ENCODE measurements around the gene KNOP1. TPM values are rescaled to one million over a fixed set of nuclear protein-coding genes. Genes with fewer than 3 reads are reported as not detected.

Gene KNOP1
- total and polyA plus RNA-seq, 10 of the 15 experiments (the other 5 are each of a cell fraction or from before 2014, with no cell fraction given), result 13.8 to 47.2 (median 32.1) TPM

DNA sequence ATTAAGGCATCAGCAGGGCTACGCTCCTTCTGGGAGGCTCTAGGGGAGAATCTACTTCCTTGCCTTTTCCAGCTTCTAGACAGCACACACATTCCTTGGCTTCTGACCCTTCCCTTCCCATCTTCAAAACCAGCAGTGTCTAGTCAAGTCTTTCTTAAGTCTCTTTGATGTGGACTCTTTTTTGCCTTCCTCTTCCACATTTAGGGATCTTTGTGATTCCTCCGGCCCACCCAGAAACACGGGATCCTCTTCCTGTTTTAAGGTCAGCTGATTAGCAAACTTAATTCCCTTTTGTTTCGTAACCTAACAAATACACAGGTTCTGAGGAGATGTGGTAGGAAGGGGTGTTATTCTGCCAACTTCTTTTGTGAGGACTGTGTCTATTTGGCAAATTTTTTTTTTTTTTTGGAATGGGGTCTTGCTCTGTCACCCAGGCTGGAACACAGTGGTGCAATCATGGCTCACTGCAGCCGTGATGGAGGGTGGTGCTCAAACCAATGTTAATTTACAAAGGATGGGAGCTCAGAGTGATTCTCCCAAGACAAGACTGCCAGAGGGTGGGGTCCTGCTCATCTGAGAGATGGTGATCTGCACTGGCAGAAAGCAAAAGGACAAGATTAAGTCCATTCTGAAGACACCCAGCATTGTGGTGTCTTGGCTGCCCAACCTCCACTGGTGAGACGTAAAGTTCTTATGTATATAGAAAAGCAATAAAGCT lies 14.7 kb downstream of the KNOP1 start:
- WGBS (ENCODE audit: insufficient coverage, insufficient replicate concordance, low lambda C conversion rate, missing lambda C conversion rate), result 77% methylated on average over 6 of the region's 6 CpGs
- H3K27me3 ChIP-seq (replicated peaks in 1 of 2; ENCODE audit: control insufficient read depth in 2 of 2, insufficient read depth in 2 of 2, low read length in 1 of 2), result no peaks in the 10 kb centered on the region
- RAD21 ChIA-PET (ENCODE audit: unreplicated experiment), result no interaction called here
- DNase-seq (ENCODE audit: low read depth, low spot score) (no peak), FAIRE-seq (no peak), ATAC-seq (no peak)
- no peak overlapping the region for H3K27ac ChIP-seq (ENCODE audit: control insufficient read depth, insufficient read depth)
- H3K9ac ChIP-seq (ENCODE audit: control insufficient read depth, insufficient read depth, low read length), result no peak overlapping the region
- CTCF ChIA-PET, result interaction anchor here (0.7 kb wide), 1 partner anchor 586 kb away, joined by 3 read pairs; no protein-coding TSS in a partner anchor
- peaks cover 19% of the 10 kb centered on the region in 2 experiments; a peak in 3 of 4 replicates for H3K36me3 ChIP-seq (ENCODE audit: control insufficient read depth in 2 of 2, insufficient read depth in 2 of 2, low read length in 1 of 2)
- POLR2A ChIA-PET, result no interaction called here
- TF ChIP-seq ETV6 (conservative IDR thresholded peaks at IDR 0.05 in 1 of 2, IDR thresholded peaks at IDR 0.05 in 1 of 2; ENCODE audit: borderline replicate concordance in 1 of 2, low read depth in 1 of 2) (no peak), KAT2A (conservative IDR thresholded peaks at IDR 0.05; ENCODE audit: control insufficient read depth, low read depth, low read length) (no peak), JUND (IDR thresholded peaks at IDR 0.05; ENCODE audit: low read depth, low read length) (no peak), TAF1 (IDR thresholded peaks at IDR 0.05; ENCODE audit: borderline replicate concordance, low read depth, low read length) (no peak)
- TF ChIP-seq, protein P1, sequence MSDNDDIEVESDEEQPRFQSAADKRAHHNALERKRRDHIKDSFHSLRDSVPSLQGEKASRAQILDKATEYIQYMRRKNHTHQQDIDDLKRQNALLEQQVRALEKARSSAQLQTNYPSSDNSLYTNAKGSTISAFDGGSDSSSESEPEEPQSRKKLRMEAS (IDR thresholded peaks at IDR 0.05; ENCODE audit: low read depth, low read length), result no peak
- TF ChIP-seq, protein P2, sequence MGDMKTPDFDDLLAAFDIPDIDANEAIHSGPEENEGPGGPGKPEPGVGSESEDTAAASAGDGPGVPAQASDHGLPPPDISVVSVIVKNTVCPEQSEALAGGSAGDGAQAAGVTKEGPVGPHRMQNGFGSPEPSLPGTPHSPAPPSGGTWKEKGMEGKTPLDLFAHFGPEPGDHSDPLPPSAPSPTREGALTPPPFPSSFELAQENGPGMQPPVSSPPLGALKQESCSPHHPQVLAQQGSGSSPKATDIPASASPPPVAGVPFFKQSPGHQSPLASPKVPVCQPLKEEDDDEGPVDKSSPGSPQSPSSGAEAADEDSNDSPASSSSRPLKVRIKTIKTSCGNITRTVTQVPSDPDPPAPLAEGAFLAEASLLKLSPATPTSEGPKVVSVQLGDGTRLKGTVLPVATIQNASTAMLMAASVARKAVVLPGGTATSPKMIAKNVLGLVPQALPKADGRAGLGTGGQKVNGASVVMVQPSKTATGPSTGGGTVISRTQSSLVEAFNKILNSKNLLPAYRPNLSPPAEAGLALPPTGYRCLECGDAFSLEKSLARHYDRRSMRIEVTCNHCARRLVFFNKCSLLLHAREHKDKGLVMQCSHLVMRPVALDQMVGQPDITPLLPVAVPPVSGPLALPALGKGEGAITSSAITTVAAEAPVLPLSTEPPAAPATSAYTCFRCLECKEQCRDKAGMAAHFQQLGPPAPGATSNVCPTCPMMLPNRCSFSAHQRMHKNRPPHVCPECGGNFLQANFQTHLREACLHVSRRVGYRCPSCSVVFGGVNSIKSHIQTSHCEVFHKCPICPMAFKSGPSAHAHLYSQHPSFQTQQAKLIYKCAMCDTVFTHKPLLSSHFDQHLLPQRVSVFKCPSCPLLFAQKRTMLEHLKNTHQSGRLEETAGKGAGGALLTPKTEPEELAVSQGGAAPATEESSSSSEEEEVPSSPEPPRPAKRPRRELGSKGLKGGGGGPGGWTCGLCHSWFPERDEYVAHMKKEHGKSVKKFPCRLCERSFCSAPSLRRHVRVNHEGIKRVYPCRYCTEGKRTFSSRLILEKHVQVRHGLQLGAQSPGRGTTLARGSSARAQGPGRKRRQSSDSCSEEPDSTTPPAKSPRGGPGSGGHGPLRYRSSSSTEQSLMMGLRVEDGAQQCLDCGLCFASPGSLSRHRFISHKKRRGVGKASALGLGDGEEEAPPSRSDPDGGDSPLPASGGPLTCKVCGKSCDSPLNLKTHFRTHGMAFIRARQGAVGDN (IDR thresholded peaks at IDR 0.05), result no peak
- no TSS peak for BruUV-seq (replicated peaks)
- in situ Hi-C loops (cut with MboI), result no loop called here
- no peaks in the 10 kb centered on the region; the same call in 1 of the 2 replicates for H4K20me1 ChIP-seq (ENCODE audit: control insufficient read depth, insufficient read depth)
- H3K79me2 ChIP-seq (ENCODE audit: control insufficient read depth, insufficient read depth, low read length), result no peaks in the 10 kb centered on the region
- 0 out of 2 replicates have a peak, but pooled peaks cover 2% of the 10 kb centered on the region for H3K4me1 ChIP-seq (ENCODE audit: control insufficient read depth, insufficient read depth, low read length)
- no peak overlapping the region for H3K4me3 ChIP-seq
- intact Hi-C loops (cut with micrococcal nuclease; ENCODE audit: unreplicated experiment), result no loop called here
- no peak overlapping the region for H2AFZ ChIP-seq (ENCODE audit: control insufficient read depth, low read depth, low read length)
- no peak overlapping the region for H3K4me2 ChIP-seq (ENCODE audit: control insufficient read depth, insufficient read depth)
- SMC1A ChIA-PET (ENCODE audit: uncharacterized antibody, unreplicated experiment), result no interaction called here
- no peaks in the 10 kb centered on the region for H3K9me3 ChIP-seq (replicated peaks; ENCODE audit: control insufficient read depth, insufficient read depth, low read length)

Data from GM12878 (cell line).